NCI-H1436 (cell line): ENCODE results near the gene TRPM2.
"Not testable (repeated sequence)": the region's sequence is repeated elsewhere in the genome, so short reads cannot be mapped to it uniquely, and the experiment has no call there.

Experiments used
- DNase-seq: peaks from one replicate; lab custom pipeline; 2025; lab: John Stamatoyannopoulos, UW

The TRPM2 gene

GRCh38 chr21:44463724-44464123 is 110.3 kb downstream of the TRPM2 start:
- no peak for DNase-seq

- DNase-seq: no peak
Measured at GRCh38 chr21:44464351-44464750, 110.9 kb downstream of the TRPM2 start.

GRCh38 chr21:44466351-44466954 is 113.0 kb downstream of the TRPM2 start:
- no peak for DNase-seq

GRCh38 chr21:44466996-44467858 is 113.8 kb downstream of the TRPM2 start:
- DNase-seq: no peak

- DNase-seq: no peak
Measured at GRCh38 chr21:44467859-44468195, 114.4 kb downstream of the TRPM2 start.

GRCh38 chr21:44471341-44471740 is 117.9 kb downstream of the TRPM2 start:
- no peak for DNase-seq

GRCh38 chr21:44471996-44472395 is 118.6 kb downstream of the TRPM2 start:
- DNase-seq: no peak

- DNase-seq: no peak
Measured at GRCh38 chr21:44473915-44474555, 120.6 kb downstream of the TRPM2 start.

GRCh38 chr21:44475266-44475845 is 121.9 kb downstream of the TRPM2 start:
- no peak for DNase-seq

- no peak for DNase-seq
Measured at GRCh38 chr21:44477131-44477530, 123.7 kb downstream of the TRPM2 start.

- no peak for DNase-seq
Measured at GRCh38 chr21:44477712-44478111, 124.3 kb downstream of the TRPM2 start.

GRCh38 chr21:44478124-44478800 is 124.8 kb downstream of the TRPM2 start:
- no peak for DNase-seq

GRCh38 chr21:44478801-44479167 is 125.4 kb downstream of the TRPM2 start:
- DNase-seq: no peak

- not testable (repeated sequence) for DNase-seq
Measured at GRCh38 chr21:44479556-44480199, 126.3 kb downstream of the TRPM2 start.

- DNase-seq: no peak
Measured at GRCh38 chr21:44480200-44481053, 127.0 kb downstream of the TRPM2 start.

- no peak for DNase-seq
Measured at GRCh38 chr21:44482581-44483287, 129.3 kb downstream of the TRPM2 start.

- DNase-seq: no peak
Measured at GRCh38 chr21:44483288-44484237, 130.1 kb downstream of the TRPM2 start.

- no peak for DNase-seq
Measured at GRCh38 chr21:44484498-44485253, 131.3 kb downstream of the TRPM2 start.
